GM12892 (cell line): ENCODE data around the gene TBC1D22A.

Experiments used
- DNase-seq: peaks from one replicate; pipeline ENCODE4 v3.0.0; 2011; ENCODE audit not compliant: insufficient read length
- FAIRE-seq: peaks from 2 replicates; lab custom pipeline; 2011; peaks lifted over from hg19 to GRCh38; lab: Jason Lieb, UNC
- POLR2A ChIP-seq: IDR thresholded peaks from 2 replicates; pipeline ENCODE4 v1.6.1; 2011; ENCODE audit warnings: low read depth, low read length, control low read depth
- POLR2AphosphoS5 ChIP-seq: IDR thresholded peaks from 2 replicates; pipeline ENCODE4 v1.6.1; 2011; ENCODE audit warnings: low read depth, low read length, control low read depth
- TAF1 ChIP-seq: IDR thresholded peaks from 2 replicates; pipeline ENCODE4 v1.6.1; 2011; ENCODE audit warnings: low read depth, mild to moderate bottlenecking, control low read depth, low read length, borderline replicate concordance

The TBC1D22A gene

GRCh38 chr22:47010211-47010610 lies 247.8 kb downstream of the TBC1D22A start:
- FAIRE-seq = no peak

GRCh38 chr22:47011131-47011858 lies 248.8 kb downstream of the TBC1D22A start:
- FAIRE-seq = no peak
- no peak for TF ChIP-seq TAF1
- TF ChIP-seq POLR2AphosphoS5 = no peak
- no peak for TF ChIP-seq POLR2A
- no peak for DNase-seq

More at GRCh38 chr22:47010211-47010610, 247.8 kb downstream of the TBC1D22A start:
- DNase-seq = no peak
- TF ChIP-seq TAF1 (no peak), POLR2A (no peak)

GRCh38 chr22:47011859-47012258 lies 249.4 kb downstream of the TBC1D22A start:
- FAIRE-seq (no peak), DNase-seq (no peak)
- no peak for TF ChIP-seq POLR2A
- TF ChIP-seq POLR2AphosphoS5 = no peak
- no peak for TF ChIP-seq TAF1

- FAIRE-seq = no peak
Measured at GRCh38 chr22:47012589-47013370, 250.3 kb downstream of the TBC1D22A start.

GRCh38 chr22:47013861-47014635 lies 251.6 kb downstream of the TBC1D22A start:
- no peak for FAIRE-seq
- no peak for TF ChIP-seq TAF1
- TF ChIP-seq POLR2AphosphoS5 = no peak
- no peak for TF ChIP-seq POLR2A
- DNase-seq = no peak

More at GRCh38 chr22:47012589-47013370, 250.3 kb downstream of the TBC1D22A start:
- TF ChIP-seq TAF1 = no peak
- no peak for TF ChIP-seq POLR2A
- no peak for TF ChIP-seq POLR2AphosphoS5
- DNase-seq = no peak

GRCh38 chr22:47014636-47015345 lies 252.3 kb downstream of the TBC1D22A start:
- FAIRE-seq (no peak), DNase-seq (no peak)
- TF ChIP-seq POLR2AphosphoS5 (no peak), POLR2A (no peak), TAF1 (no peak)

GRCh38 chr22:47015589-47016178 lies 253.2 kb downstream of the TBC1D22A start:
- no peak for DNase-seq
- no peak for FAIRE-seq
- TF ChIP-seq POLR2A = no peak
- no peak for TF ChIP-seq TAF1
- TF ChIP-seq POLR2AphosphoS5 = no peak

GRCh38 chr22:47016631-47017030 lies 254.2 kb downstream of the TBC1D22A start:
- TF ChIP-seq POLR2A (no peak), POLR2AphosphoS5 (no peak), TAF1 (no peak)
- FAIRE-seq (no peak), DNase-seq (no peak)

GRCh38 chr22:47017245-47017644 lies 254.8 kb downstream of the TBC1D22A start:
- no peak for DNase-seq
- no peak for FAIRE-seq
- TF ChIP-seq POLR2AphosphoS5 = no peak
- no peak for TF ChIP-seq TAF1
- TF ChIP-seq POLR2A = no peak

GRCh38 chr22:47018010-47018910 lies 255.8 kb downstream of the TBC1D22A start:
- no peak for TF ChIP-seq POLR2A
- TF ChIP-seq POLR2AphosphoS5 = no peak
- no peak for TF ChIP-seq TAF1
- FAIRE-seq (no peak), DNase-seq (no peak)
